HepG2 (cell line): ENCODE measurements around the gene ALB. TPM values are rescaled to one million over a fixed set of nuclear protein-coding genes. Genes with fewer than 3 reads are reported as not detected.

ENCODE experiments used
- ATM ChIP-seq: fragments of 450-650 bp; IDR thresholded peaks from 2 replicates; pipeline ENCODE4 v1.7.1; 2017; ENCODE audit warnings: mild to moderate bottlenecking, borderline replicate concordance
- ATRX ChIP-seq: sonication (generic); formaldehyde crosslinking; IDR thresholded peaks from 2 replicates; pipeline ENCODE4 v1.4.0; 2020; ENCODE audit warnings: missing genetic modification reagents, borderline replicate concordance
- EP300 ChIP-seq, 3 experiments: sonication (generic) in 1 of 3; formaldehyde crosslinking in 1 of 3; IDR thresholded peaks; 2 replicates each; pipeline versions ENCODE4 v1.5.1 to v1.6.1; 2011 to 2020; ENCODE audit warnings: low read depth in 2 of 3, low read length in 2 of 3, borderline replicate concordance in 1 of 3, improper control_type of control experiment in 1 of 3, mild to moderate bottlenecking in 1 of 3, missing genetic modification reagents in 1 of 3, moderate library complexity in 1 of 3
- GZF1 ChIP-seq: sonication (generic); formaldehyde crosslinking; IDR thresholded peaks from 2 replicates; pipeline ENCODE4 v1.5.1; 2020; ENCODE audit warnings: mild to moderate bottlenecking, missing genetic modification reagents
- HOXA5 ChIP-seq: sonication (generic); formaldehyde crosslinking; IDR thresholded peaks from 2 replicates; pipeline ENCODE4 v1.4.0; 2020; ENCODE audit warnings: missing genetic modification reagents
- MAFF ChIP-seq: IDR thresholded peaks from 2 replicates; pipeline ENCODE4 v1.6.1; 2011; ENCODE audit warnings: low read depth, low read length, improper control_type of control experiment
- NRL ChIP-seq: sonication (generic); formaldehyde crosslinking; IDR thresholded peaks from 2 replicates; pipeline ENCODE4 v1.5.0; 2020; ENCODE audit warnings: missing genetic modification reagents, mild to moderate bottlenecking, moderate library complexity, borderline replicate concordance
- SP5 ChIP-seq: IDR thresholded peaks from 2 replicates; pipeline ENCODE4 v1.6.1; 2016; ENCODE audit warnings: low read depth, borderline replicate concordance
- ZNF598 ChIP-seq: sonication (generic); formaldehyde crosslinking; IDR thresholded peaks from 2 replicates; pipeline ENCODE4 v1.5.1; 2020; ENCODE audit warnings: mild to moderate bottlenecking, missing genetic modification reagents, borderline replicate concordance
- ZNF879 ChIP-seq: sonication (generic); formaldehyde crosslinking; IDR thresholded peaks from 2 replicates; pipeline ENCODE4 v1.8.1; 2023; ENCODE audit warnings: missing genetic modification reagents
- polyA plus RNA-seq, 8 experiments: library from polyadenylated mRNA; depleted of rRNA in 3 of 8; stranded (reverse) in 7 of 8; unstranded in 1 of 8; fragments of >200 nt; fragmentation: Illumina TruSeq in 4 of 8; extraction: Trizol in 4 of 8; gene quantifications; 2 replicates each; pipeline versions ENCODE4 v1.2.1 to v1.2.3, GENCODE V29; 2011 to 2016; ENCODE audit warnings: low read depth in 4 of 8, missing spikeins in 1 of 8, mixed read lengths in 1 of 8; ENCODE audit not compliant: insufficient read depth in 1 of 8
- total RNA-seq, 5 experiments: library from RNA; depleted of rRNA; stranded (reverse); fragments of >200 nt; fragmentation: Illumina TruSeq; extraction: Trizol; gene quantifications; 2 replicates each; pipeline ENCODE4 v1.2.3, GENCODE V29; 2016; ENCODE audit warnings: low read depth in 1 of 5
- TF ChIP-seq, protein P1 (sequence below): sonication (generic); formaldehyde crosslinking; IDR thresholded peaks from 2 replicates; pipeline ENCODE4 v1.5.1; 2020; ENCODE audit warnings: mild to moderate bottlenecking, missing genetic modification reagents
- TF ChIP-seq, protein P2 (sequence below): sonication (generic); formaldehyde crosslinking; IDR thresholded peaks from 2 replicates; pipeline ENCODE4 v1.4.0; 2020; ENCODE audit warnings: missing genetic modification reagents
- TF ChIP-seq, protein P3 (sequence below): sonication (generic); formaldehyde crosslinking; IDR thresholded peaks from 2 replicates; pipeline ENCODE4 v1.9.0; 2021; ENCODE audit warnings: missing genetic modification reagents, borderline replicate concordance
- TF ChIP-seq, protein P4 (sequence below): sonication (generic); formaldehyde crosslinking; IDR thresholded peaks from 2 replicates; pipeline ENCODE4 v1.8.1; 2023; ENCODE audit warnings: mild to moderate bottlenecking, missing genetic modification reagents, borderline replicate concordance
- TF ChIP-seq, protein P5 (sequence below): sonication (generic); formaldehyde crosslinking; IDR thresholded peaks from 2 replicates; pipeline ENCODE4 v1.4.0; 2020; ENCODE audit warnings: mild to moderate bottlenecking, missing genetic modification reagents
- TF ChIP-seq, protein P6 (sequence below): sonication (generic); formaldehyde crosslinking; conservative IDR thresholded peaks from 2 replicates; pipeline ENCODE4 v1.8.0; 2022; ENCODE audit warnings: low read depth, missing genetic modification reagents
- TF ChIP-seq, protein P7 (sequence below): sonication (generic); formaldehyde crosslinking; conservative IDR thresholded peaks from 2 replicates; pipeline ENCODE4 v1.4.0; 2020; ENCODE audit warnings: missing genetic modification reagents

The ALB gene
- total and polyA plus RNA-seq, 2 of the 13 experiments (the other 11 are each of a cell fraction or from before 2014, with no cell fraction given): 22,259 to 22,625 TPM

DNA sequence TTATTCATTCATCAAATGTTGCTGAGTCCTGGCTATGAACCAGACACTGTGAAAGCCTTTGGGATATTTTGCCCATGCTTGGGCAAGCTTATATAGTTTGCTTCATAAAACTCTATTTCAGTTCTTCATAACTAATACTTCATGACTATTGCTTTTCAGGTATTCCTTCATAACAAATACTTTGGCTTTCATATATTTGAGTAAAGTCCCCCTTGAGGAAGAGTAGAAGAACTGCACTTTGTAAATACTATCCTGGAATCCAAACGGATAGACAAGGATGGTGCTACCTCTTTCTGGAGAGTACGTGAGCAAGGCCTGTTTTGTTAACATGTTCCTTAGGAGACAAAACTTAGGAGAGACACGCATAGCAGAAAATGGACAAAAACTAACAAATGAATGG lies 30.2 kb downstream of the ALB start (continued):
- TF ChIP-seq, protein P1, sequence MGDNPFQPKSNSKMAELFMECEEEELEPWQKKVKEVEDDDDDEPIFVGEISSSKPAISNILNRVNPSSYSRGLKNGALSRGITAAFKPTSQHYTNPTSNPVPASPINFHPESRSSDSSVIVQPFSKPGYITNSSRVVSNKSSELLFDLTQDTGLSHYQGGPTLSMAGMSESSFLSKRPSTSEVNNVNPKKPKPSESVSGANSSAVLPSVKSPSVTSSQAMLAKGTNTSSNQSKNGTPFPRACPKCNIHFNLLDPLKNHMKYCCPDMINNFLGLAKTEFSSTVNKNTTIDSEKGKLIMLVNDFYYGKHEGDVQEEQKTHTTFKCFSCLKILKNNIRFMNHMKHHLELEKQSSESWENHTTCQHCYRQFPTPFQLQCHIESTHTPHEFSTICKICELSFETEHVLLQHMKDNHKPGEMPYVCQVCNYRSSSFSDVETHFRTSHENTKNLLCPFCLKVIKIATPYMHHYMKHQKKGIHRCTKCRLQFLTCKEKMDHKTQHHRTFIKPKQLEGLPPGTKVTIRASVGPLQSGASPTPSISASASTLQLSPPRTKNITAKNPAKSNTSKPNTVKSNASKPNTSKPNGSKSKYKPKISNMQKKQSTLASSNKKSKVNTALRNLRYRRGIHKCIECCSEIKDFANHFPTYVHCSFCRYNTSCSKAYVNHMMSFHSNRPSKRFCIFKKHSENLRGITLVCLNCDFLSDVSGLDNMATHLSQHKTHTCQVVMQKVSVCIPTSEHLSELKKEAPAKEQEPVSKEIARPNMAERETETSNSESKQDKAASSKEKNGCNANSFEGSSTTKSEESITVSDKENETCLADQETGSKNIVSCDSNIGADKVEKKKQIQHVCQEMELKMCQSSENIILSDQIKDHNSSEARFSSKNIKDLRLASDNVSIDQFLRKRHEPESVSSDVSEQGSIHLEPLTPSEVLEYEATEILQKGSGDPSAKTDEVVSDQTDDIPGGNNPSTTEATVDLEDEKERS (CRISPR knock-in tag): no peak
- TF ChIP-seq ZNF598 (CRISPR knock-in tag): no peak
- TF ChIP-seq, protein P2, sequence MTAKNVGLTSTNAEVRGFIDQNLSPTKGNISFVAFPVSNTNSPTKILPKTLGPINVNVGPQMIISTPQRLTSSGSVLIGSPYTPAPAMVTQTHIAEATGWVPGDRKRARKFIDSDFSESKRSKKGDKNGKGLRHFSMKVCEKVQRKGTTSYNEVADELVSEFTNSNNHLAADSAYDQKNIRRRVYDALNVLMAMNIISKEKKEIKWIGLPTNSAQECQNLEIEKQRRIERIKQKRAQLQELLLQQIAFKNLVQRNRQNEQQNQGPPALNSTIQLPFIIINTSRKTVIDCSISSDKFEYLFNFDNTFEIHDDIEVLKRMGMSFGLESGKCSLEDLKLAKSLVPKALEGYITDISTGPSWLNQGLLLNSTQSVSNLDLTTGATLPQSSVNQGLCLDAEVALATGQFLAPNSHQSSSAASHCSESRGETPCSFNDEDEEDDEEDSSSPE (CRISPR knock-in tag): no peak
- no peak for TF ChIP-seq ATRX (CRISPR knock-in tag)
- no peak for TF ChIP-seq GZF1 (CRISPR knock-in tag)
- TF ChIP-seq HOXA5 (CRISPR knock-in tag): peak; percentile 36; the same call in 1 of the 2 replicates
- TF ChIP-seq SP5 (CRISPR knock-in tag): no peak
- peak in 1 of 2 experiments; percentile 35; a peak in 1 of 4 replicates for TF ChIP-seq EP300 (IDR thresholded peaks at IDR 0.05; ENCODE audit: low read depth in 2 of 2, low read length in 2 of 2)
- TF ChIP-seq EP300 (CRISPR knock-in tag; IDR thresholded peaks at IDR 0.05; ENCODE audit: borderline replicate concordance): no peak
- no peak for TF ChIP-seq NRL (CRISPR knock-in tag)
- TF ChIP-seq, protein P3, sequence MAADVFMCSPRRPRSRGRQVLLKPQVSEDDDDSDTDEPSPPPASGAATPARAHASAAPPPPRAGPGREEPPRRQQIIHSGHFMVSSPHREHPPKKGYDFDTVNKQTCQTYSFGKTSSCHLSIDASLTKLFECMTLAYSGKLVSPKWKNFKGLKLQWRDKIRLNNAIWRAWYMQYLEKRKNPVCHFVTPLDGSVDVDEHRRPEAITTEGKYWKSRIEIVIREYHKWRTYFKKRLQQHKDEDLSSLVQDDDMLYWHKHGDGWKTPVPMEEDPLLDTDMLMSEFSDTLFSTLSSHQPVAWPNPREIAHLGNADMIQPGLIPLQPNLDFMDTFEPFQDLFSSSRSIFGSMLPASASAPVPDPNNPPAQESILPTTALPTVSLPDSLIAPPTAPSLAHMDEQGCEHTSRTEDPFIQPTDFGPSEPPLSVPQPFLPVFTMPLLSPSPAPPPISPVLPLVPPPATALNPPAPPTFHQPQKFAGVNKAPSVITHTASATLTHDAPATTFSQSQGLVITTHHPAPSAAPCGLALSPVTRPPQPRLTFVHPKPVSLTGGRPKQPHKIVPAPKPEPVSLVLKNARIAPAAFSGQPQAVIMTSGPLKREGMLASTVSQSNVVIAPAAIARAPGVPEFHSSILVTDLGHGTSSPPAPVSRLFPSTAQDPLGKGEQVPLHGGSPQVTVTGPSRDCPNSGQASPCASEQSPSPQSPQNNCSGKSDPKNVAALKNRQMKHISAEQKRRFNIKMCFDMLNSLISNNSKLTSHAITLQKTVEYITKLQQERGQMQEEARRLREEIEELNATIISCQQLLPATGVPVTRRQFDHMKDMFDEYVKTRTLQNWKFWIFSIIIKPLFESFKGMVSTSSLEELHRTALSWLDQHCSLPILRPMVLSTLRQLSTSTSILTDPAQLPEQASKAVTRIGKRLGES (CRISPR knock-in tag): no peak
- TF ChIP-seq, protein P4, sequence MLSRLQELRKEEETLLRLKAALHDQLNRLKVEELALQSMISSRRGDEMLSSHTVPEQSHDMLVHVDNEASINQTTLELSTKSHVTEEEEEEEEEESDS (CRISPR knock-in tag): no peak
- TF ChIP-seq, protein P5, sequence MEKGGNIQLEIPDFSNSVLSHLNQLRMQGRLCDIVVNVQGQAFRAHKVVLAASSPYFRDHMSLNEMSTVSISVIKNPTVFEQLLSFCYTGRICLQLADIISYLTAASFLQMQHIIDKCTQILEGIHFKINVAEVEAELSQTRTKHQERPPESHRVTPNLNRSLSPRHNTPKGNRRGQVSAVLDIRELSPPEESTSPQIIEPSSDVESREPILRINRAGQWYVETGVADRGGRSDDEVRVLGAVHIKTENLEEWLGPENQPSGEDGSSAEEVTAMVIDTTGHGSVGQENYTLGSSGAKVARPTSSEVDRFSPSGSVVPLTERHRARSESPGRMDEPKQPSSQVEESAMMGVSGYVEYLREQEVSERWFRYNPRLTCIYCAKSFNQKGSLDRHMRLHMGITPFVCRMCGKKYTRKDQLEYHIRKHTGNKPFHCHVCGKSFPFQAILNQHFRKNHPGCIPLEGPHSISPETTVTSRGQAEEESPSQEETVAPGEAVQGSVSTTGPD (CRISPR knock-in tag): no peak
- no peak for TF ChIP-seq ZNF879 (CRISPR knock-in tag)
- no peak for TF ChIP-seq MAFF
- TF ChIP-seq, protein P6, sequence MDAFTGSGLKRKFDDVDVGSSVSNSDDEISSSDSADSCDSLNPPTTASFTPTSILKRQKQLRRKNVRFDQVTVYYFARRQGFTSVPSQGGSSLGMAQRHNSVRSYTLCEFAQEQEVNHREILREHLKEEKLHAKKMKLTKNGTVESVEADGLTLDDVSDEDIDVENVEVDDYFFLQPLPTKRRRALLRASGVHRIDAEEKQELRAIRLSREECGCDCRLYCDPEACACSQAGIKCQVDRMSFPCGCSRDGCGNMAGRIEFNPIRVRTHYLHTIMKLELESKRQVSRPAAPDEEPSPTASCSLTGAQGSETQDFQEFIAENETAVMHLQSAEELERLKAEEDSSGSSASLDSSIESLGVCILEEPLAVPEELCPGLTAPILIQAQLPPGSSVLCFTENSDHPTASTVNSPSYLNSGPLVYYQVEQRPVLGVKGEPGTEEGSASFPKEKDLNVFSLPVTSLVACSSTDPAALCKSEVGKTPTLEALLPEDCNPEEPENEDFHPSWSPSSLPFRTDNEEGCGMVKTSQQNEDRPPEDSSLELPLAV (CRISPR knock-in tag): no peak
- TF ChIP-seq, protein P7, sequence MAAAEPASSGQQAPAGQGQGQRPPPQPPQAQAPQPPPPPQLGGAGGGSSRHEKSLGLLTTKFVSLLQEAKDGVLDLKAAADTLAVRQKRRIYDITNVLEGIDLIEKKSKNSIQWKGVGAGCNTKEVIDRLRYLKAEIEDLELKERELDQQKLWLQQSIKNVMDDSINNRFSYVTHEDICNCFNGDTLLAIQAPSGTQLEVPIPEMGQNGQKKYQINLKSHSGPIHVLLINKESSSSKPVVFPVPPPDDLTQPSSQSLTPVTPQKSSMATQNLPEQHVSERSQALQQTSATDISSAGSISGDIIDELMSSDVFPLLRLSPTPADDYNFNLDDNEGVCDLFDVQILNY (CRISPR knock-in tag): no peak
- no peak for TF ChIP-seq ATM
